HepG2 (cell line): ENCODE results near the gene TRIM9. TPM values are rescaled to one million over a fixed set of nuclear protein-coding genes. Genes with fewer than 3 reads are reported as not detected.

Experiments
- ATAC-seq: fragments of 200-7000 bp; cut with Tn5 transposase; 3 replicates; pipeline ENCODE4 v1.9.1; 2020; ENCODE audit warnings: mild to moderate bottlenecking, moderate library complexity
- BruUV-seq: library from RNA; stranded (reverse); fragments of 400-500 nt; replicated peaks from 2 replicates; lab custom pipeline; 2021; lab: Mats Ljungman, UMichigan
- CTCF ChIA-PET: fragments of 300-600 bp; formaldehyde crosslinking; extraction: SDS; loops from one replicate; lab custom pipeline; 2021; ENCODE audit warnings: low total read pairs, inconsistent platforms, low intra/inter-chr PET ratio; lab: Yijun Ruan, JAX
- POLR2A ChIA-PET: fragments of 350-600 bp; sonication (Branson Sonifier 250); formaldehyde crosslinking; loops from one replicate; lab custom pipeline; 2020; ENCODE audit warnings: antibody characterized with exemption, inconsistent platforms; lab: Yijun Ruan, JAX
- DNase-seq: peaks from one replicate; pipeline ENCODE4 v3.0.0-alpha.2; 2015; ENCODE audit warnings: low spot score
- FAIRE-seq: peaks from 3 replicates; lab custom pipeline; 2011; peaks lifted over from hg19 to GRCh38; lab: Jason Lieb, UNC
- H2AFZ ChIP-seq: one replicate; pipeline ENCODE4 v1.6.1; 2011; ENCODE audit warnings: low read length, inconsistent platforms
- H3K27ac ChIP-seq: fragments of 300-600 bp; 3 replicates; pipeline ENCODE4 v1.8.0; 2011; ENCODE audit warnings: mixed run types, mild to moderate bottlenecking, mixed read lengths, low read length, inconsistent platforms; ENCODE audit not compliant: insufficient read depth; ENCODE audit errors: extremely low read length
- H3K27me3 ChIP-seq, 2 experiments: fragments of 200-600 bp in 1 of 2; 2 replicates in 1 of 2; 3 replicates in 1 of 2; pipeline versions ENCODE4 v1.6.0 to v1.8.0; 2011; ENCODE audit warnings: low read length in 2 of 2, mild to moderate bottlenecking in 2 of 2, moderate library complexity in 2 of 2, inconsistent platforms in 1 of 2; ENCODE audit not compliant: insufficient read depth in 2 of 2, control insufficient read depth in 1 of 2
- H3K36me3 ChIP-seq, 2 experiments: fragments of 200-600 bp in 1 of 2; replicated peaks in 1 of 2; 2 replicates in 1 of 2; 3 replicates in 1 of 2; pipeline versions ENCODE4 v1.5.1 to v1.8.0; 2011; ENCODE audit warnings: low read length in 2 of 2, inconsistent platforms in 1 of 2; ENCODE audit not compliant: insufficient read depth in 2 of 2, control insufficient read depth in 1 of 2
- H3K4me1 ChIP-seq: 2 replicates; pipeline ENCODE4 v1.5.1; 2012; ENCODE audit warnings: low read length, inconsistent platforms; ENCODE audit not compliant: insufficient read depth
- H3K4me2 ChIP-seq: 2 replicates; pipeline ENCODE4 v1.6.0; 2011; ENCODE audit warnings: low read depth, low read length, inconsistent platforms
- H3K4me3 ChIP-seq, 3 experiments: fragments of 200-600 bp in 1 of 3; sonication (generic), shearing (Covaris generic) in 1 of 3; replicated peaks in 1 of 3; 2 replicates each; pipeline ENCODE4 v1.5.1; 2011 to 2016; ENCODE audit warnings: low read length in 3 of 3, inconsistent platforms in 2 of 3, low read depth in 2 of 3, mild to moderate bottlenecking in 2 of 3, control low read depth in 1 of 3, mixed read lengths in 1 of 3; ENCODE audit not compliant: insufficient read depth in 1 of 3
- H3K79me2 ChIP-seq: one replicate; pipeline ENCODE4 v1.6.1; 2011; ENCODE audit warnings: low read length, inconsistent platforms; ENCODE audit not compliant: insufficient read depth
- H3K9ac ChIP-seq: 2 replicates; pipeline ENCODE4 v1.6.0; 2011; ENCODE audit warnings: mild to moderate bottlenecking, low read depth, low read length, inconsistent platforms; ENCODE audit not compliant: insufficient read depth
- H3K9me3 ChIP-seq: 2 replicates; pipeline ENCODE4 v1.5.1; 2012; ENCODE audit warnings: mild to moderate bottlenecking, low read length
- H4K20me1 ChIP-seq: 2 replicates; pipeline ENCODE4 v1.6.0; 2011; ENCODE audit warnings: inconsistent platforms, mild to moderate bottlenecking, low read length, moderate library complexity; ENCODE audit not compliant: insufficient read depth
- AKAP8 ChIP-seq: sonication (generic); formaldehyde crosslinking; IDR thresholded peaks from 2 replicates; pipeline ENCODE4 v1.5.1; 2020; ENCODE audit warnings: mild to moderate bottlenecking, missing genetic modification reagents
- ATF7 ChIP-seq, 2 experiments: fragments of 450-650 bp in 1 of 2; sonication (generic) in 1 of 2; formaldehyde crosslinking in 1 of 2; IDR thresholded peaks; 2 replicates each; pipeline versions ENCODE4 v1.4.0 to v1.6.1; 2016 to 2020; ENCODE audit warnings: antibody characterized with exemption in 1 of 2, mild to moderate bottlenecking in 1 of 2, missing genetic modification reagents in 1 of 2
- CENPX ChIP-seq: sonication (generic); formaldehyde crosslinking; IDR thresholded peaks from 2 replicates; pipeline ENCODE4 v1.9.0; 2021; ENCODE audit warnings: mild to moderate bottlenecking, missing genetic modification reagents, moderate library complexity
- HNRNPK ChIP-seq: fragments of 200-400 bp; formaldehyde crosslinking; IDR thresholded peaks from 2 replicates; pipeline ENCODE4 v1.6.1; 2018; ENCODE audit warnings: low read length, low read depth, moderate library complexity, mild to moderate bottlenecking; ENCODE audit not compliant: poor library complexity, severe bottlenecking
- REL ChIP-seq: sonication (generic); formaldehyde crosslinking; conservative IDR thresholded peaks from 2 replicates; pipeline ENCODE4 v1.8.0; 2022; ENCODE audit warnings: mild to moderate bottlenecking, missing genetic modification reagents, moderate library complexity
- TSC22D2 ChIP-seq: sonication (generic); formaldehyde crosslinking; IDR thresholded peaks from 2 replicates; pipeline ENCODE4 v1.5.1; 2020; ENCODE audit warnings: missing genetic modification reagents, mild to moderate bottlenecking, borderline replicate concordance
- XBP1 ChIP-seq: sonication (generic); formaldehyde crosslinking; IDR thresholded peaks from 2 replicates; pipeline ENCODE4 v1.5.0; 2020; ENCODE audit warnings: missing genetic modification reagents
- ZKSCAN5 ChIP-seq: sonication (generic); formaldehyde crosslinking; IDR thresholded peaks from 2 replicates; pipeline ENCODE4 v1.5.1; 2020; ENCODE audit warnings: mild to moderate bottlenecking, missing genetic modification reagents
- ZNF639 ChIP-seq: conservative IDR thresholded peaks from 2 replicates; pipeline ENCODE4 v1.6.1; 2018; ENCODE audit warnings: missing genetic modification reagents
- ZNF7 ChIP-seq: IDR thresholded peaks from 2 replicates; pipeline ENCODE4 v1.6.1; 2016; ENCODE audit warnings: missing biosample characterization, missing genetic modification reagents
- WGBS: methylation state at CpG from one replicate; pipeline ENCODE4 v1.1.6; 2017; ENCODE audit warnings: low lambda C conversion rate; 5-methylcytosine and 5-hydroxymethylcytosine counted together
- in situ Hi-C: cut with HindIII; loops from 2 replicates; pipeline ENCODE4 v1.10.0; 2017; ENCODE audit warnings: low pct_unique_long_range_greater_than_20kb; ENCODE audit not compliant: extremely low pct_ligation_motif_present
- intact Hi-C: fragments of 100-400 bp; cut with micrococcal nuclease; formaldehyde crosslinking; loops from one replicate; pipeline ENCODE4 v1.10.0; 2022; ENCODE audit not compliant: unreplicated experiment
- polyA plus RNA-seq, 8 experiments: library from polyadenylated mRNA; depleted of rRNA in 3 of 8; stranded (reverse) in 7 of 8; unstranded in 1 of 8; fragments of >200 nt; fragmentation: Illumina TruSeq in 4 of 8; extraction: Trizol in 4 of 8; gene quantifications; 2 replicates each; pipeline versions ENCODE4 v1.2.1 to v1.2.3, GENCODE V29; 2011 to 2016; ENCODE audit warnings: low read depth in 4 of 8, missing spikeins in 1 of 8, mixed read lengths in 1 of 8; ENCODE audit not compliant: insufficient read depth in 1 of 8
- total RNA-seq, 5 experiments: library from RNA; depleted of rRNA; stranded (reverse); fragments of >200 nt; fragmentation: Illumina TruSeq; extraction: Trizol; gene quantifications; 2 replicates each; pipeline ENCODE4 v1.2.3, GENCODE V29; 2016; ENCODE audit warnings: low read depth in 1 of 5

Gene TRIM9
- total and polyA plus RNA-seq, 2 of the 13 experiments (the other 11 are each of a cell fraction or from before 2014, with no cell fraction given), result 0.04 to 0.07 TPM

DNA sequence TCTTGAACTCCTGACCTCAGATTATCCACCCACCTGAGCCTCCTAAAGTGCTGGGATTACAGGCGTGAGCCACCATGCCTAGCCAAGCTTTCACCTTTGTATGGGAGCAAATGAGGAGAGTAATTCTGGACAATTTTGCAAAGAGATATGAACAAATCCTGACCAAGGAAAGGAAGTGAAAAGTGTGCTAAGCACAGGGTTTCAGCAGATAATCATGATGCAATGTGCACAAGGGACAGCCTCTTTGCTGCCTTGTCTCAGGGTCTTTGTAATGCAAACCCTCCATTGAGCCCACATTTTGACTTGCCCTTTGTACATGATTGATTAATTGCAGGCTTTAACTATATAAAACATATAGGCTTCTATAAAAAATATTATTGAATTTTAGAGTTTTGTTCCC is 141.4 kb downstream of the TRIM9 start:
- BruUV-seq, result no TSS peak
- FAIRE-seq (no peak), DNase-seq (no peak), ATAC-seq (no peak)
- Histone ChIP-seq H3K9ac (no peak overlapping the region), H3K4me1 (peaks cover 10% of the 10 kb centered on the region), H3K4me3 (no peak overlapping the region), H3K27ac (no peak overlapping the region), H3K9me3 (no peaks in the 10 kb centered on the region), H3K27me3 (no peaks in the 10 kb centered on the region), H3K4me2 (no peak overlapping the region), H2AFZ (no peak overlapping the region), H3K79me2 (no peaks in the 10 kb centered on the region), H3K36me3 (no peaks in the 10 kb centered on the region), H4K20me1 (no peaks in the 10 kb centered on the region)
- in situ Hi-C loops, result no loop called here
- TF ChIP-seq HNRNPK, result no peak
- no peak for TF ChIP-seq ZKSCAN5 (CRISPR knock-in tag)
- TF ChIP-seq CENPX (CRISPR knock-in tag), result no peak
- TF ChIP-seq AKAP8 (CRISPR knock-in tag), result no peak
- TF ChIP-seq XBP1, result no peak
- no peak for TF ChIP-seq TSC22D2 (CRISPR knock-in tag)
- no peak for TF ChIP-seq REL (CRISPR knock-in tag)
- no peak for TF ChIP-seq ZNF639
- TF ChIP-seq ZNF7 (CRISPR knock-in tag), result no peak
- TF ChIP-seq ATF7 (IDR thresholded peaks at IDR 0.05), result no peak
- TF ChIP-seq ATF7 (CRISPR knock-in tag; IDR thresholded peaks at IDR 0.05), result no peak
- intact Hi-C loops, result loop anchor here (10.0 kb wide), 2 partner anchors 141 to 261 kb away; partner anchors contain the start of gene TRIM9
- 69% methylated on average over 1 of the region's 1 CpG for WGBS
- CTCF ChIA-PET, result no interaction called here
- POLR2A ChIA-PET, result no interaction called here
